Upper lobe of right lung (tissue), 1 donor: Measurements from ENCODE around the gene ANTXR2. TPM values are rescaled to one million over a fixed set of nuclear protein-coding genes. Genes with fewer than 3 reads are reported as not detected.
A peak's percentile ranks its signal among the peaks of the same experiment; 100 is the strongest.
"Not testable (repeated sequence)": the region's sequence is repeated elsewhere in the genome, so short reads cannot be mapped to it uniquely, and the experiment has no call there.

Experiments
- ATAC-seq: fragments of 200-7000 bp; cut with Tn5 transposase; one replicate; pipeline ENCODE4 v1.9.1; 2020; ENCODE audit warnings: mild to moderate bottlenecking, moderate library complexity
- DNase-seq: peaks from one replicate; pipeline ENCODE4 v3.0.0-alpha.2; 2020
- H3K27ac ChIP-seq: fragments of 200-600 bp; one replicate; pipeline ENCODE4 v1.8.0; 2022
- H3K27me3 ChIP-seq: fragments of 200-600 bp; one replicate; pipeline ENCODE4 v1.8.0; 2022; ENCODE audit warnings: mild to moderate bottlenecking
- H3K36me3 ChIP-seq: fragments of 200-600 bp; one replicate; pipeline ENCODE4 v1.8.0; 2022
- H3K4me1 ChIP-seq: fragments of 200-600 bp; one replicate; pipeline ENCODE4 v1.8.0; 2022
- H3K4me3 ChIP-seq: fragments of 200-600 bp; one replicate; pipeline ENCODE4 v1.8.0; 2022; ENCODE audit warnings: mild to moderate bottlenecking
- H3K9me3 ChIP-seq: fragments of 200-600 bp; one replicate; pipeline ENCODE4 v1.8.0; 2022
- CTCF ChIP-seq: fragments of 200-600 bp; IDR thresholded peaks from one replicate; pipeline ENCODE4 v1.8.0; 2022; ENCODE audit warnings: antibody characterized with exemption
- intact Hi-C: fragments of 100-400 bp; cut with DNase I; formaldehyde crosslinking; loops from one replicate; pipeline ENCODE4 v1.11.0; 2022
- long read RNA-seq: library from polyadenylated mRNA; unstranded; transcript quantifications from one replicate; pipeline ENCODE4 v2.0.0, GENCODE V29; 2021
- total RNA-seq: library from RNA; stranded (reverse); fragmentation: NEBNext Ultra II Directional; extraction: Animal tissue kit (Norgen Biotek cat#: 25700); gene quantifications from one replicate; pipeline ENCODE4 v1.2.1, GENCODE V29; 2021
- donor health status: DM: no; HTN: yes; CAD: no; lungs with severe emphysema.

The ANTXR2 gene
- total RNA-seq = 67.4 TPM
- long read RNA-seq, full-length matches to known transcripts = 129 of 150 reads
- long read RNA-seq, partial matches to known transcripts = 3 of 150 reads
- long read RNA-seq, other reads (novel, unspliced or antisense) = 18 of 150 reads

- intact Hi-C loops = no loop called here
- peak; percentile 15 for TF ChIP-seq CTCF
- Histone ChIP-seq H3K27ac (peak within 1 kb of the TSS; percentile 94), H3K36me3 (peaks cover 17% of the 10 kb centered on the region), H3K9me3 (no peaks in the 10 kb centered on the region), H3K4me1 (peaks cover 28% of the 10 kb centered on the region), H3K27me3 (no peaks in the 10 kb centered on the region), H3K4me3 (peak within 1 kb of the TSS; percentile 70)
- DNase-seq (peak; percentile 93), ATAC-seq (peak; percentile 96)
Observed at GRCh38 chr4:80072744-80073472, at the start of gene ANTXR2. TSS of gene ANTXR2 (minus strand) at chr4:80073229. CDS start at chr4:80072560, 669 bp downstream.

DNA sequence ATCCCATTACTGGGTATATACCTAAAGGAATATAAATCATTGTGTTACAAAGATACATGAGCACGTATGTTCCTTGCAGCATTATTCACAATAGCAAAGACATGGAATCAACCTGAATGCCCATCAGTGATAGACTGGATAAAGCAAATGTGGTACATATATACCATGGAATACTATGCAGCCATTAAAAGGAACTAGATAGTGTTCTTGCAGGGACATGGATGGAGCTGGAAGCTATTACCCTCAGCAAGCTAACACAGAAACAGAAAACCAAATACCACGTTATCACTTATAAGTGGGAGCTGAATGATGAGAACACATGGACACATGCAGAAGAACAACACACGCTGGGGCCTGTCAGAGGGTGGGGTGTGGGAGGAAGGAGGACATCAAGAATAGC is 48.8 kb upstream of the ANTXR2 start:
- H3K4me1 ChIP-seq, H3K9me3 ChIP-seq, H3K27me3 ChIP-seq, H3K27ac ChIP-seq, DNase-seq, H3K4me3 ChIP-seq, H3K36me3 ChIP-seq, intact Hi-C loops, ATAC-seq: not testable (repeated sequence)

DNA sequence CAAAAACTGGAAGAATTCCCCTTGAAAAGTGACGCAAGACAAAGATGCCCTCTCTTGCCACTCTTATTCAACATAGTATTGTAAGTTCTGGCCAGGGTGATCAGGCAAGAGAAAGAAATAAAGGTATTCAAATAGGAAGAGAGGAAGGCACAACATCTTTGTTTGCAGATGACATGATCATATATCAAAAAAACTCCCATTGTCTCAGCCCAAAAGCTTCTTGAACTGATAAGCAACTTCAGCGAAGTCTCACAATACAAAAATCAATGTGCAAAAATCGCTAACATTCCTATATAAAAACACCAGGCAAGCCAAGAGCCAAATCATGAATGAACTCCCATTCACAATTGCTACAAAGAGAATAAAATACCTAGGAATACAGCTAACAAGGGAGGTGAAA is 46.6 kb upstream of the ANTXR2 start:
- H3K27me3 ChIP-seq, H3K4me3 ChIP-seq, H3K27ac ChIP-seq, ATAC-seq, H3K36me3 ChIP-seq, H3K4me1 ChIP-seq, H3K9me3 ChIP-seq, DNase-seq, intact Hi-C loops: not testable (repeated sequence)

GRCh38 chr4:80116516-80116915 is 43.5 kb upstream of the ANTXR2 start:
- H3K36me3 ChIP-seq = no peaks in the 10 kb centered on the region
- no peaks in the 10 kb centered on the region for H3K27me3 ChIP-seq
- no peak overlapping the region for H3K4me3 ChIP-seq
- H3K4me1 ChIP-seq = no peaks in the 10 kb centered on the region
- intact Hi-C loops = no loop called here
- DNase-seq = no peak
- ATAC-seq = no peak
- no peak overlapping the region for H3K27ac ChIP-seq
- TF ChIP-seq CTCF = no peak
- no peaks in the 10 kb centered on the region for H3K9me3 ChIP-seq

GRCh38 chr4:80115368-80116181 is 42.5 kb upstream of the ANTXR2 start:
- ATAC-seq = no peak
- TF ChIP-seq CTCF = no peak
- intact Hi-C loops = no loop called here
- Histone ChIP-seq H3K4me3 (no peak overlapping the region), H3K4me1 (no peaks in the 10 kb centered on the region), H3K27me3 (no peaks in the 10 kb centered on the region), H3K36me3 (no peaks in the 10 kb centered on the region), H3K9me3 (no peaks in the 10 kb centered on the region), H3K27ac (no peak overlapping the region)
- no peak for DNase-seq

DNA sequence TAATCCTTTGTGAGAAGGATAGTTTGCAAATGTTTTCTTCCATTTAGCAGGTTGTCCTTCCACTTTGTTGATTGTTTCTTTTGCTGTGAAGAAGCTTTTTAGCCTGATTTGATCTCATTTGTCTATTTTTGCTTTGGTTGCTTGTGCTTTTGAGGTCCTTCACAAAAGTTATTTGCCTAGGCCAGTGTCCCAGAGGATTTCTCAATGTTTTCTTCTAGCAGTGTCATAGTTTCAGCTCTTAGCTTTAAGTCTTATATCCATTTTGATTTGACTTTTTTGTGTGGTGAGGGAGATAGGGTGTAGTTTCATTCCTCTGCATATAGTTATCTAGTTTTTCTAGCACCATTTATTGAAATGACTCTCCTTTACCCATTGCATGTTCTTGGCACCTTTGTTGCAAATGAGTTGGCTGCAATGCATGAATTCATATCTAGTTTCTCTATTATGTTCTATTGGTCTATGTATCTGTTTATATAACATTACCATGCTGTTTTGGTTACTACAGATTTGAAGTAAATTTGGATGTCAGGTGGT is 41.8 kb upstream of the ANTXR2 start:
- no peak overlapping the region for H3K27ac ChIP-seq
- DNase-seq (no peak), ATAC-seq (no peak)
- H3K4me1 ChIP-seq = no peaks in the 10 kb centered on the region
- no peaks in the 10 kb centered on the region for H3K27me3 ChIP-seq
- TF ChIP-seq CTCF = no peak
- no peaks in the 10 kb centered on the region for H3K36me3 ChIP-seq
- H3K9me3 ChIP-seq = no peaks in the 10 kb centered on the region
- intact Hi-C loops = no loop called here
- no peak overlapping the region for H3K4me3 ChIP-seq
